T-cell (primary cell): ENCODE data around the gene ELMO3. TPM values are rescaled to one million over a fixed set of nuclear protein-coding genes. Genes with fewer than 3 reads are reported as not detected.

Experiments used
- ATAC-seq, 4 experiments: fragments of 200-7000 bp in 3 of 4; fragments of 150-1000 bp in 1 of 4; cut with Tn5 transposase; replicated peaks in 1 of 4; 1 replicate in 3 of 4; 2 replicates in 1 of 4; pipeline ENCODE4 v1.10.0; 2021; ENCODE audit warnings: moderate library complexity in 3 of 4, mild to moderate bottlenecking in 2 of 4, moderate number of reproducible peaks in 1 of 4
- CTCF ChIA-PET, 2 donors: fragments of 300-600 bp; sonication (Branson Sonifier 250); formaldehyde crosslinking; loops; one replicate each; lab custom pipeline; 2022; ENCODE audit warnings: antibody characterized with exemption in 2 of 2; lab: Charles Lee
- POLR2A ChIA-PET, 2 donors: fragments of 300-600 bp; sonication (Branson Sonifier 250); formaldehyde crosslinking; loops; one replicate each; lab custom pipeline; 2022; ENCODE audit warnings: antibody characterized with exemption in 2 of 2; lab: Charles Lee
- DNase-seq, 35 experiments: peaks; one replicate each; pipeline versions ENCODE4 v3.0.0 to v3.0.0-alpha.2; 2013 to 2023
- H3K27ac ChIP-seq: one replicate; pipeline ENCODE4 v1.5.1; 2013; ENCODE audit warnings: low read length
- H3K27me3 ChIP-seq, 2 experiments: replicated peaks in 1 of 2; 1 replicate in 1 of 2; 2 replicates in 1 of 2; pipeline versions ENCODE4 v1.6.1 to v1.7.0; 2013; ENCODE audit warnings: low read length in 1 of 2, mixed read lengths in 1 of 2; ENCODE audit not compliant: control insufficient read depth in 2 of 2, insufficient read depth in 2 of 2; ENCODE audit errors: extremely low read depth in 1 of 2
- H3K36me3 ChIP-seq, 2 donors: 1 replicate in 1 of 2; 2 replicates in 1 of 2; pipeline versions ENCODE4 v1.6.1 to v1.7.0; 2013; ENCODE audit warnings: low read length in 1 of 2; ENCODE audit not compliant: control insufficient read depth in 2 of 2, insufficient read depth in 1 of 2; ENCODE audit errors: extremely low read depth in 1 of 2
- H3K4me1 ChIP-seq, 2 experiments: 1 replicate in 1 of 2; 2 replicates in 1 of 2; pipeline versions ENCODE4 v1.6.1 to v1.7.0; 2013; ENCODE audit warnings: low read length in 2 of 2, mixed read lengths in 1 of 2; ENCODE audit not compliant: insufficient read depth in 2 of 2, control insufficient read depth in 1 of 2; ENCODE audit errors: extremely low read depth in 1 of 2
- H3K4me3 ChIP-seq, 2 donors: 1 replicate in 1 of 2; 2 replicates in 1 of 2; pipeline versions ENCODE4 v1.5.1 to v1.7.0; 2013; ENCODE audit warnings: mild to moderate bottlenecking in 2 of 2, low read length in 1 of 2, moderate library complexity in 1 of 2; ENCODE audit not compliant: control insufficient read depth in 1 of 2; ENCODE audit errors: extremely low read depth in 1 of 2
- H3K9me3 ChIP-seq: 2 replicates; pipeline ENCODE4 v1.7.0; 2013
- H3K27ac Mint-ChIP-seq, 2 donors: one replicate each; pipeline ENCODE4 v1.8.0; 2020 to 2021; ENCODE audit warnings: mild to moderate bottlenecking in 2 of 2, mixed read lengths in 2 of 2
- H3K27me3 Mint-ChIP-seq, 2 donors: one replicate each; pipeline ENCODE4 v1.8.0; 2021 to 2022; ENCODE audit warnings: mixed read lengths in 2 of 2
- H3K36me3 Mint-ChIP-seq: one replicate; pipeline ENCODE4 v1.8.0; 2021; ENCODE audit warnings: mixed read lengths
- H3K4me1 Mint-ChIP-seq, 3 donors: one replicate each; pipeline ENCODE4 v1.8.0; 2020 to 2022; ENCODE audit warnings: mixed read lengths in 3 of 3, mild to moderate bottlenecking in 1 of 3
- H3K4me3 Mint-ChIP-seq, 3 donors: one replicate each; pipeline ENCODE4 v1.8.0; 2020 to 2022; ENCODE audit warnings: mild to moderate bottlenecking in 3 of 3, mixed read lengths in 3 of 3, moderate library complexity in 3 of 3
- H3K9me3 Mint-ChIP-seq, 3 donors: one replicate each; pipeline ENCODE4 v1.8.0; 2020 to 2022; ENCODE audit warnings: mixed read lengths in 3 of 3
- WGBS: methylation state at CpG from one replicate; pipeline ENCODE4 v1.1.5; 2013; ENCODE audit warnings: missing lambda C conversion rate; ENCODE audit not compliant: insufficient coverage; 5-methylcytosine and 5-hydroxymethylcytosine counted together
- total RNA-seq, 35 experiments: library from RNA in 6 of 35; stranded (reverse) in 6 of 35; fragments of 120-200 nt in 1 of 35; gene quantifications; one replicate each; pipeline versions ENCODE4 v1.2.1 to v1.2.4 and lab custom pipeline; 2013 to 2026

The ELMO3 gene
- total RNA-seq, 5 donors from 2014 or later (not counting 1 experiment from before 2014, with no cell fraction given), result 3.8 to 11.7 (median 8.8) TPM

- H3K27me3 ChIP-seq, result peaks cover 0 to 34% of the 10 kb centered on the region in 2 experiments
- Mint-ChIP-seq H3K27ac (no peak overlapping the region), H3K36me3 (no peaks in the 10 kb centered on the region), H3K4me1 (peaks cover 21 to 23% (median 23%) of the 10 kb centered on the region in 3 donors), H3K27me3 (peaks cover 0 to 6% of the 10 kb centered on the region in 2 donors), H3K9me3 (no peaks in the 10 kb centered on the region), H3K4me3 (peak overlapping the region in 1 of 3 donors; percentile 5)
- CTCF ChIA-PET, result interaction anchor here in 1 of 2 donors (1.1 kb wide), 1 partner anchor 233 kb away, joined by 3 read pairs; no protein-coding TSS in a partner anchor
- H3K27ac ChIP-seq, result no peak overlapping the region
- DNase-seq (no peak), ATAC-seq (no peak)
- no peak overlapping the region for H3K4me3 ChIP-seq
- H3K9me3 ChIP-seq, result no peaks in the 10 kb centered on the region
- POLR2A ChIA-PET, result interaction anchor here in 1 of 2 donors (0.6 kb wide), 1 partner anchor 159 kb away, joined by 7 read pairs; no protein-coding TSS in a partner anchor
- H3K36me3 ChIP-seq, result no peaks in the 10 kb centered on the region
- 91% methylated on average over 25 of the region's 26 CpGs for WGBS
- peaks cover 9 to 32% of the 10 kb centered on the region in 2 experiments for H3K4me1 ChIP-seq
Measured at GRCh38 chr16:67187175-67187890, 11.6 kb upstream of the ELMO3 start.

GRCh38 chr16:67188323-67188722 is 10.6 kb upstream of the ELMO3 start:
- ChIA-PET POLR2A (no interaction called here), CTCF (interaction anchor here in 1 of 2 donors (0.6 kb wide), 1 partner anchor 69 kb away, joined by 8 read pairs; no protein-coding TSS in a partner anchor)
- no peak overlapping the region for H3K27ac ChIP-seq
- no peaks in the 10 kb centered on the region for H3K9me3 ChIP-seq
- Mint-ChIP-seq H3K27ac (no peak overlapping the region), H3K4me1 (peaks cover 27 to 33% (median 32%) of the 10 kb centered on the region in 3 donors), H3K9me3 (no peaks in the 10 kb centered on the region), H3K27me3 (peaks cover 0 to 6% of the 10 kb centered on the region in 2 donors), H3K36me3 (no peaks in the 10 kb centered on the region), H3K4me3 (no peak overlapping the region)
- peaks cover 0 to 34% of the 10 kb centered on the region in 2 experiments for H3K27me3 ChIP-seq
- no peak overlapping the region for H3K4me3 ChIP-seq
- peaks cover 5 to 36% of the 10 kb centered on the region in 2 experiments for H3K4me1 ChIP-seq
- WGBS, result 35% methylated on average over 2 of the region's 4 CpGs
- H3K36me3 ChIP-seq, result peaks cover 0 to 4% of the 10 kb centered on the region in 2 donors
- ATAC-seq (no peak), DNase-seq (no peak)

- ChIA-PET POLR2A (no interaction called here), CTCF (no interaction called here)
- H3K4me3 Mint-ChIP-seq, result no peak overlapping the region
- Histone ChIP-seq H3K4me3 (no peak overlapping the region), H3K9me3 (no peaks in the 10 kb centered on the region), H3K27me3 (peaks cover 0 to 34% of the 10 kb centered on the region in 2 experiments), H3K27ac (no peak overlapping the region), H3K36me3 (peaks cover 0 to 4% of the 10 kb centered on the region in 2 donors), H3K4me1 (peaks cover 5 to 40% of the 10 kb centered on the region in 2 experiments)
- H3K36me3 Mint-ChIP-seq, result peaks cover under 1% of the 10 kb centered on the region
- no peak for ATAC-seq
- H3K27me3 Mint-ChIP-seq, result peaks cover 0 to 6% of the 10 kb centered on the region in 2 donors
- no peak overlapping the region for H3K27ac Mint-ChIP-seq
- DNase-seq, result no peak
- H3K4me1 Mint-ChIP-seq, result peaks cover 32 to 38% (median 36%) of the 10 kb centered on the region in 3 donors
- WGBS, result 92% methylated on average over 12 of the region's 15 CpGs
- H3K9me3 Mint-ChIP-seq, result no peaks in the 10 kb centered on the region
Measured at GRCh38 chr16:67188798-67189197, 10.1 kb upstream of the ELMO3 start.

- WGBS, result 82% methylated on average over 3 of the region's 6 CpGs
- peaks cover 34 to 42% (median 39%) of the 10 kb centered on the region in 3 donors for H3K4me1 Mint-ChIP-seq
- H3K27ac ChIP-seq, result no peak within 1 kb of the TSS
- CTCF ChIA-PET, result interaction anchor here (0.5 to 0.7 kb wide), 2 partner anchors 22 to 43 kb away, joined by 3 read pairs; no protein-coding TSS in a partner anchor
- H3K4me3 Mint-ChIP-seq, result peak within 1 kb of the TSS in 1 of 3 donors; percentile 87
- no peaks in the 10 kb centered on the region for H3K9me3 Mint-ChIP-seq
- no peak within 1 kb of the TSS for H3K4me3 ChIP-seq
- H3K27ac Mint-ChIP-seq, result no peak within 1 kb of the TSS
- no peak for DNase-seq
- no peak for ATAC-seq
- peaks cover 7 to 15% of the 10 kb centered on the region in 2 donors for H3K36me3 ChIP-seq
- H3K27me3 ChIP-seq, result peaks cover 0 to 33% of the 10 kb centered on the region in 2 experiments
- POLR2A ChIA-PET, result no interaction called here
- H3K4me1 ChIP-seq, result peaks cover 5 to 45% of the 10 kb centered on the region in 2 experiments
- H3K27me3 Mint-ChIP-seq, result peaks cover 0 to 6% of the 10 kb centered on the region in 2 donors
- peaks cover 3% of the 10 kb centered on the region for H3K36me3 Mint-ChIP-seq
- no peaks in the 10 kb centered on the region for H3K9me3 ChIP-seq
Measured at GRCh38 chr16:67190041-67190440, 8.9 kb upstream of the ELMO3 start, which contains the start of gene EXOC3L1. TSS of gene EXOC3L1 (minus strand) at chr16:67190136. CDS start at chr16:67189676, 460 bp downstream.

- Mint-ChIP-seq H3K36me3 (peaks cover 6% of the 10 kb centered on the region), H3K4me3 (peak overlapping the region in 2 of 3 donors; percentile 87 to 91), H3K4me1 (peaks cover 29 to 42% (median 34%) of the 10 kb centered on the region in 3 donors), H3K27me3 (no peaks in the 10 kb centered on the region), H3K27ac (peak overlapping the region in 1 of 2 donors; percentile 81), H3K9me3 (no peaks in the 10 kb centered on the region)
- no peak overlapping the region for H3K27ac ChIP-seq
- POLR2A ChIA-PET, result no interaction called here
- peaks cover 5 to 43% of the 10 kb centered on the region in 2 experiments for H3K4me1 ChIP-seq
- H3K9me3 ChIP-seq, result no peaks in the 10 kb centered on the region
- CTCF ChIA-PET, result interaction anchor here (0.5 to 0.7 kb wide), 2 partner anchors 23 to 365 kb away, joined by 3 read pairs; no protein-coding TSS in a partner anchor
- DNase-seq, result no peak
- H3K36me3 ChIP-seq, result peaks cover 8 to 21% of the 10 kb centered on the region in 2 donors
- no peak for ATAC-seq
- peaks cover 0 to 28% of the 10 kb centered on the region in 2 experiments for H3K27me3 ChIP-seq
- no peak overlapping the region for H3K4me3 ChIP-seq
- WGBS, result 93% methylated on average over 4 of the region's 13 CpGs
Measured at GRCh38 chr16:67190448-67191399, 8.2 kb upstream of the ELMO3 start.
